ENCODE results near the gene ZNF593.

- no peak for TF ChIP-seq EZH2 (IDR thresholded peaks at IDR 0.05; ENCODE audit: low read length, unreplicated experiment)
- no peak for TF ChIP-seq CTCF (conservative IDR thresholded peaks at IDR 0.05; ENCODE audit: low read depth, low read length)
Measured at GRCh38 chr1:26125946-26126320, 43.8 kb upstream of the ZNF593 start.

All from PC-3 (cell line).